Activated T-helper 9 cell treated with anti-CD3 and anti-CD28 coated beads, Interleukin-2, amount 50 U/mL, for 16 hours (primary cell): Measurements from ENCODE around the gene CXCL16.

ENCODE experiments used
- DNase-seq: peaks from one replicate; pipeline ENCODE4 v3.0.0-alpha.2; 2020; ENCODE audit warnings: low read depth

The CXCL16 gene

GRCh38 chr17:4751932-4752331 lies 12.2 kb upstream of the CXCL16 start:
- DNase-seq = no peak

- no peak for DNase-seq
Measured at GRCh38 chr17:4750606-4751005, 10.9 kb upstream of the CXCL16 start.

GRCh38 chr17:4748686-4749085 lies 9.0 kb upstream of the CXCL16 start:
- DNase-seq = no peak

- no peak for DNase-seq
Measured at GRCh38 chr17:4747847-4748246, 8.1 kb upstream of the CXCL16 start.

GRCh38 chr17:4744999-4745969 lies 5.6 kb upstream of the CXCL16 start:
- DNase-seq = no peak

GRCh38 chr17:4743898-4744297 lies 4.2 kb upstream of the CXCL16 start:
- no peak for DNase-seq

GRCh38 chr17:4743216-4743615 lies 3.5 kb upstream of the CXCL16 start:
- DNase-seq = no peak

GRCh38 chr17:4742629-4743028 lies 2.9 kb upstream of the CXCL16 start:
- DNase-seq = no peak

- DNase-seq = no peak
Measured at GRCh38 chr17:4742133-4742532, 2.4 kb upstream of the CXCL16 start.

GRCh38 chr17:4741544-4741943 lies 1.8 kb upstream of the CXCL16 start:
- DNase-seq = no peak

GRCh38 chr17:4740584-4740983 lies 856 bp upstream of the CXCL16 start:
- DNase-seq = no peak

GRCh38 chr17:4740025-4740351 lies 260 bp upstream of the CXCL16 start:
- DNase-seq = no peak

GRCh38 chr17:4738136-4739121 lies 1.3 kb downstream of the CXCL16 start:
- no peak for DNase-seq

- DNase-seq = no peak
Measured at GRCh38 chr17:4735876-4736651, 3.7 kb downstream of the CXCL16 start.

- no peak for DNase-seq
Measured at GRCh38 chr17:4734857-4735475, 4.8 kb downstream of the CXCL16 start.

GRCh38 chr17:4733073-4733531 lies 6.6 kb downstream of the CXCL16 start:
- DNase-seq = no peak

GRCh38 chr17:4728124-4728523 lies 11.6 kb downstream of the CXCL16 start:
- no peak for DNase-seq

GRCh38 chr17:4725646-4726310 lies 13.9 kb downstream of the CXCL16 start:
- no peak for DNase-seq

- no peak for DNase-seq
Measured at GRCh38 chr17:4724650-4725049, 15.1 kb downstream of the CXCL16 start.

- DNase-seq = no peak
Measured at GRCh38 chr17:4722678-4723240, 17.0 kb downstream of the CXCL16 start.
